ENCODE data around the gene NOS3.
"Not testable (repeated sequence)": the region's sequence is repeated elsewhere in the genome, so short reads cannot be mapped to it uniquely, and the experiment has no call there.

NOS3 gene

GRCh38 chr7:151040616-151041375 lies 50.0 kb downstream of the NOS3 start:
- Histone ChIP-seq H2AFZ (ENCODE audit: low read depth, low read length) (no peak overlapping the region), H3K4me2 (ENCODE audit: insufficient read depth, low read length) (no peak overlapping the region), H4K20me1 (ENCODE audit: insufficient read depth, low read length) (peaks cover 3% of the 10 kb centered on the region; the same call in 1 of the 2 replicates), H3K9ac (ENCODE audit: low read depth, low read length) (no peak overlapping the region), H3K79me2 (ENCODE audit: insufficient read depth, low read length) (no peaks in the 10 kb centered on the region), H3K27me3 (ENCODE audit: insufficient read depth, low read length, poor library complexity) (no peaks in the 10 kb centered on the region), H3K4me1 (ENCODE audit: insufficient read depth, low read length) (no peaks in the 10 kb centered on the region), H3K36me3 (ENCODE audit: insufficient read depth, low read length) (peaks cover 58% of the 10 kb centered on the region), H3K27ac (ENCODE audit: low read length) (no peak overlapping the region), H3K9me3 (ENCODE audit: insufficient read depth, low read length, severe bottlenecking) (no peaks in the 10 kb centered on the region), H3K4me3 (ENCODE audit: low read depth in 1 of 2, low read length in 2 of 2) (no peak overlapping the region)
- no peak for DNase-seq
- ATAC-seq (ENCODE audit: insufficient read depth, low read depth), result no peak
- no peak for TF ChIP-seq EZH2 (IDR thresholded peaks at IDR 0.05; ENCODE audit: borderline replicate concordance, low read depth, low read length, severe bottlenecking)
- TF ChIP-seq CTCF (IDR thresholded peaks at IDR 0.05; ENCODE audit: borderline replicate concordance, extremely low read depth, low read length, poor library complexity, severe bottlenecking), result no peak

- not testable (repeated sequence) for H3K27me3 ChIP-seq (ENCODE audit: insufficient read depth, low read length, poor library complexity); H3K9ac ChIP-seq (ENCODE audit: low read depth, low read length); DNase-seq; H3K4me1 ChIP-seq (ENCODE audit: insufficient read depth, low read length); H2AFZ ChIP-seq (ENCODE audit: low read depth, low read length); H3K27ac ChIP-seq (ENCODE audit: low read length); H3K9me3 ChIP-seq (ENCODE audit: insufficient read depth, low read length, severe bottlenecking); H3K4me2 ChIP-seq (ENCODE audit: insufficient read depth, low read length); H3K79me2 ChIP-seq (ENCODE audit: insufficient read depth, low read length); H4K20me1 ChIP-seq (ENCODE audit: insufficient read depth, low read length); H3K4me3 ChIP-seq (ENCODE audit: low read depth in 1 of 2, low read length in 2 of 2); ATAC-seq (ENCODE audit: insufficient read depth, low read depth)
- H3K36me3 ChIP-seq (ENCODE audit: insufficient read depth, low read length), result peaks cover 38% of the 10 kb centered on the region
Measured at GRCh38 chr7:151043449-151043848, 52.6 kb downstream of the NOS3 start.

- no peak overlapping the region for H2AFZ ChIP-seq (ENCODE audit: low read depth, low read length)
- no peak overlapping the region for H3K27ac ChIP-seq (ENCODE audit: low read length)
- DNase-seq, result no peak
- H3K9me3 ChIP-seq (ENCODE audit: insufficient read depth, low read length, severe bottlenecking), result no peaks in the 10 kb centered on the region
- no peak overlapping the region for H3K4me2 ChIP-seq (ENCODE audit: insufficient read depth, low read length)
- no peaks in the 10 kb centered on the region for H3K27me3 ChIP-seq (ENCODE audit: insufficient read depth, low read length, poor library complexity)
- H3K79me2 ChIP-seq (ENCODE audit: insufficient read depth, low read length), result no peaks in the 10 kb centered on the region
- no peak for ATAC-seq (ENCODE audit: insufficient read depth, low read depth)
- H3K4me1 ChIP-seq (ENCODE audit: insufficient read depth, low read length), result no peaks in the 10 kb centered on the region
- peaks cover 10% of the 10 kb centered on the region; the same call in 1 of the 2 replicates for H4K20me1 ChIP-seq (ENCODE audit: insufficient read depth, low read length)
- TF ChIP-seq CTCF (IDR thresholded peaks at IDR 0.05; ENCODE audit: borderline replicate concordance, extremely low read depth, low read length, poor library complexity, severe bottlenecking), result no peak
- no peak for TF ChIP-seq EZH2 (IDR thresholded peaks at IDR 0.05; ENCODE audit: borderline replicate concordance, low read depth, low read length, severe bottlenecking)
- H3K36me3 ChIP-seq (ENCODE audit: insufficient read depth, low read length), result peaks cover 38% of the 10 kb centered on the region
- H3K4me3 ChIP-seq (ENCODE audit: low read depth in 1 of 2, low read length in 2 of 2), result no peak overlapping the region
- H3K9ac ChIP-seq (ENCODE audit: low read depth, low read length), result no peak overlapping the region
Measured at GRCh38 chr7:151043959-151044358, 53.1 kb downstream of the NOS3 start.

- no peak for ATAC-seq (ENCODE audit: insufficient read depth, low read depth)
- Histone ChIP-seq H3K9me3 (ENCODE audit: insufficient read depth, low read length, severe bottlenecking) (no peaks in the 10 kb centered on the region), H3K4me3 (ENCODE audit: low read depth in 1 of 2, low read length in 2 of 2) (no peak overlapping the region), H3K27me3 (ENCODE audit: insufficient read depth, low read length, poor library complexity) (no peaks in the 10 kb centered on the region), H4K20me1 (ENCODE audit: insufficient read depth, low read length) (peaks cover 19% of the 10 kb centered on the region), H3K36me3 (ENCODE audit: insufficient read depth, low read length) (peaks cover 38% of the 10 kb centered on the region), H3K79me2 (ENCODE audit: insufficient read depth, low read length) (no peaks in the 10 kb centered on the region), H2AFZ (ENCODE audit: low read depth, low read length) (no peak overlapping the region), H3K9ac (ENCODE audit: low read depth, low read length) (no peak overlapping the region), H3K4me2 (ENCODE audit: insufficient read depth, low read length) (no peak overlapping the region), H3K27ac (ENCODE audit: low read length) (no peak overlapping the region), H3K4me1 (ENCODE audit: insufficient read depth, low read length) (no peaks in the 10 kb centered on the region)
- no peak for TF ChIP-seq EZH2 (IDR thresholded peaks at IDR 0.05; ENCODE audit: borderline replicate concordance, low read depth, low read length, severe bottlenecking)
- no peak for TF ChIP-seq CTCF (IDR thresholded peaks at IDR 0.05; ENCODE audit: borderline replicate concordance, extremely low read depth, low read length, poor library complexity, severe bottlenecking)
- DNase-seq, result no peak
Measured at GRCh38 chr7:151045262-151045661, 54.4 kb downstream of the NOS3 start.

All from DND-41 (cell line).